Muscle of leg (tissue), 11 donors: ENCODE measurements around the gene GMPR2. TPM values are rescaled to one million over a fixed set of nuclear protein-coding genes. Genes with fewer than 3 reads are reported as not detected.
"Not testable (repeated sequence)": the region's sequence is repeated elsewhere in the genome, so short reads cannot be mapped to it uniquely, and the experiment has no call there.

ENCODE experiments used
- DNase-seq: peaks from one replicate; pipeline ENCODE4 v3.0.0; 2013
- H3K27ac ChIP-seq: one replicate; pipeline ENCODE4 v1.5.1; 2013; ENCODE audit warnings: mild to moderate bottlenecking, low read length, control low read depth
- H3K27me3 ChIP-seq: one replicate; pipeline ENCODE4 v1.6.1; 2013; ENCODE audit warnings: low read length; ENCODE audit not compliant: control insufficient read depth, insufficient read depth
- H3K36me3 ChIP-seq: one replicate; pipeline ENCODE4 v1.6.1; 2013; ENCODE audit warnings: low read length; ENCODE audit not compliant: control insufficient read depth, insufficient read depth
- H3K4me1 ChIP-seq: one replicate; pipeline ENCODE4 v1.6.1; 2013; ENCODE audit warnings: low read length; ENCODE audit not compliant: control insufficient read depth, insufficient read depth
- H3K4me3 ChIP-seq: one replicate; pipeline ENCODE4 v1.5.1; 2013; ENCODE audit warnings: low read length, control low read depth
- H3K9me3 ChIP-seq: replicated peaks from 2 replicates; pipeline ENCODE4 v1.6.1; 2013; ENCODE audit warnings: low read depth, low read length; ENCODE audit not compliant: control insufficient read depth
- WGBS: methylation state at CpG from one replicate; pipeline ENCODE4 v1.1.5; 2013; ENCODE audit warnings: missing lambda C conversion rate; ENCODE audit not compliant: insufficient coverage; 5-methylcytosine and 5-hydroxymethylcytosine counted together
- polyA plus RNA-seq, 8 donors: library from polyadenylated mRNA; unstranded; fragments of 120-200 nt; gene quantifications; one replicate each; pipeline versions ENCODE4 v1.2.1 to v1.2.3, GENCODE V29; 2013; ENCODE audit warnings: inconsistent platforms in 1 of 8, low replicate concordance in 1 of 8; ENCODE audit not compliant: insufficient read length in 8 of 8, insufficient read depth in 1 of 8
- total RNA-seq: library from RNA; stranded (reverse); fragments of 120-200 nt; gene quantifications from one replicate; pipeline ENCODE4 v1.2.4, GENCODE V29; 2013

The GMPR2 gene
- total and polyA plus RNA-seq, 9 donors = 41.9 to 59.7 (median 48.2) TPM

GRCh38 chr14:24197056-24197450 is 35.7 kb upstream of the GMPR2 start:
- 63% methylated on average over 1 of the region's 2 CpGs for WGBS
- Histone ChIP-seq H3K4me1 (peaks cover 14% of the 10 kb centered on the region), H3K27ac (no peak overlapping the region), H3K36me3 (peaks cover 33% of the 10 kb centered on the region), H3K27me3 (no peaks in the 10 kb centered on the region), H3K4me3 (no peak overlapping the region), H3K9me3 (no peaks in the 10 kb centered on the region)
- DNase-seq = no peak

DNA sequence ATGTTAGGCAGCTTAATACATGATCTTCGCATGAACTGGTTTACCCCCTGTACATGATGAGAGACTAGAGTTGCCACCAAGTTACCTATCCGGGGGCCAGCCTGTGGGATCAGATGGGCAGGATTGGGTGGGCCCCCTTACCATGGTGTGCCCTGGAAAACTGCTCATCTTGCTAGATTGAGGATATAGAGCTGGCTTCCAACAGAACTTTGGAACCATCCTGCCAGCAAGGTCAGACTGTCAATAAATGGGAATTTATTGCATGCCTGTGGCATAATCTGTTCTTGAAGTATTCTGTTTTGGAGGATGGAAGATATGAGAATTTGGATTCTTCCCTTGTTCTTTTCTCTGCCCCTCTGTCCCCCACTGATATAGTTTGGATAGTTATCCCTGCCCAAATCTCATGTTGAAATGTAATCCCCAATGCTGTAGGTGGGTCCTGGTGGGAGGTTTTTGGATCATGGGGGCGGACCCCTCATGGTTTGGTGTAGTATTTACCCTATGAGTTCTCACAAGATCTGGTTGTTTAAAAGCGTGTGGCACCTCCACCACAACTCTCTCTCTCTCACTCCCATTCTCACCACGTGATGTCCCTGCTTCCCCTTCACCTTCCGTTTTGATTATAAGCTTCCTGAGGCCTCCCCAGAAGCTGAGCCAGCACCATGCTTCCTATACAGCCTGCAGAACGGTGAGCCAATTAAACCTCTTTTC is 33.8 kb upstream of the GMPR2 start:
- 90% methylated on average over 3 of the region's 7 CpGs for WGBS

GRCh38 chr14:24202538-24202937 is 30.2 kb upstream of the GMPR2 start:
- not testable (repeated sequence) for H3K9me3 ChIP-seq, H3K27ac ChIP-seq, H3K4me3 ChIP-seq, H3K27me3 ChIP-seq, H3K4me1 ChIP-seq, DNase-seq
- WGBS = 82% methylated on average over 8 of the region's 8 CpGs
- H3K36me3 ChIP-seq = peaks cover 46% of the 10 kb centered on the region

More for the DNA sequence above, 33.8 kb upstream of the GMPR2 start:
- Histone ChIP-seq H3K4me3 (no peak overlapping the region), H3K36me3 (peaks cover 27% of the 10 kb centered on the region), H3K4me1 (peaks cover 14% of the 10 kb centered on the region), H3K27me3 (no peaks in the 10 kb centered on the region), H3K9me3 (no peaks in the 10 kb centered on the region), H3K27ac (no peak overlapping the region)
- no peak for DNase-seq

GRCh38 chr14:24203249-24203886 is 29.4 kb upstream of the GMPR2 start:
- 100% methylated on average over 4 of the region's 16 CpGs for WGBS
- not testable (repeated sequence) for DNase-seq, H3K27me3 ChIP-seq, H3K9me3 ChIP-seq, H3K4me1 ChIP-seq, H3K27ac ChIP-seq, H3K4me3 ChIP-seq
- H3K36me3 ChIP-seq = peaks cover 55% of the 10 kb centered on the region

GRCh38 chr14:24204163-24205146 is 28.3 kb upstream of the GMPR2 start:
- Histone ChIP-seq H3K4me1 (no peaks in the 10 kb centered on the region), H3K27ac (no peak overlapping the region), H3K9me3 (no peaks in the 10 kb centered on the region), H3K36me3 (peaks cover 59% of the 10 kb centered on the region), H3K4me3 (no peak overlapping the region), H3K27me3 (no peaks in the 10 kb centered on the region)
- DNase-seq = no peak
- WGBS = 100% methylated on average over 5 of the region's 7 CpGs

- WGBS = 91% methylated on average over 10 of the region's 11 CpGs
- Histone ChIP-seq H3K27me3 (no peaks in the 10 kb centered on the region), H3K36me3 (peaks cover 70% of the 10 kb centered on the region), H3K4me3 (no peak overlapping the region), H3K9me3 (no peaks in the 10 kb centered on the region), H3K4me1 (no peaks in the 10 kb centered on the region), H3K27ac (no peak overlapping the region)
- no peak for DNase-seq
Measured at GRCh38 chr14:24206260-24207103, 26.2 kb upstream of the GMPR2 start.

GRCh38 chr14:24207104-24207551 is 25.6 kb upstream of the GMPR2 start:
- peaks cover 67% of the 10 kb centered on the region for H3K36me3 ChIP-seq

GRCh38 chr14:24207625-24208024 is 25.1 kb upstream of the GMPR2 start:
- no CpG with 5 or more reads among the region's 2 CpGs for WGBS
- peaks cover 67% of the 10 kb centered on the region for H3K36me3 ChIP-seq
- H3K9me3 ChIP-seq = no peaks in the 10 kb centered on the region
- H3K4me1 ChIP-seq = no peaks in the 10 kb centered on the region
- DNase-seq = no peak
- no peak overlapping the region for H3K27ac ChIP-seq
- H3K4me3 ChIP-seq = no peak overlapping the region
- no peaks in the 10 kb centered on the region for H3K27me3 ChIP-seq

More at GRCh38 chr14:24207104-24207551, 25.6 kb upstream of the GMPR2 start:
- Histone ChIP-seq H3K9me3 (no peaks in the 10 kb centered on the region), H3K27me3 (no peaks in the 10 kb centered on the region), H3K4me1 (no peaks in the 10 kb centered on the region), H3K27ac (no peak overlapping the region), H3K4me3 (no peak overlapping the region)
- no peak for DNase-seq
- WGBS = 88% methylated on average over 5 of the region's 5 CpGs

- H3K27ac ChIP-seq = no peak overlapping the region
Measured at GRCh38 chr14:24211311-24211710, 21.4 kb upstream of the GMPR2 start.

More at GRCh38 chr14:24211311-24211710, 21.4 kb upstream of the GMPR2 start:
- 93% methylated on average over 6 of the region's 6 CpGs for WGBS
- DNase-seq = no peak
- peaks cover 57% of the 10 kb centered on the region for H3K36me3 ChIP-seq
- H3K27me3 ChIP-seq = no peaks in the 10 kb centered on the region
- H3K4me1 ChIP-seq = peaks cover 17% of the 10 kb centered on the region
- no peaks in the 10 kb centered on the region for H3K9me3 ChIP-seq
- H3K4me3 ChIP-seq = no peak overlapping the region
